Neural cell (in vitro differentiated cells): ENCODE data around the gene SULT1B1.

ENCODE experiments used
- EZH2 ChIP-seq: fragments of 200-600, 300-800 bp; shearing (Covaris generic), sonication (generic); IDR thresholded peaks from 2 replicates; pipeline ENCODE4 v1.6.1; 2014; ENCODE audit warnings: antibody characterized with exemption, low read length, borderline replicate concordance, mild to moderate bottlenecking; ENCODE audit not compliant: insufficient read depth, poor library complexity, severe bottlenecking
- TF ChIP-seq, protein P1 (sequence below): fragments of 450-650 bp; IDR thresholded peaks from 2 replicates; pipeline ENCODE4 v1.5.1; 2014; ENCODE audit warnings: antibody characterized with exemption, mild to moderate bottlenecking, moderate library complexity; ENCODE audit not compliant: poor library complexity, severe bottlenecking

DNA sequence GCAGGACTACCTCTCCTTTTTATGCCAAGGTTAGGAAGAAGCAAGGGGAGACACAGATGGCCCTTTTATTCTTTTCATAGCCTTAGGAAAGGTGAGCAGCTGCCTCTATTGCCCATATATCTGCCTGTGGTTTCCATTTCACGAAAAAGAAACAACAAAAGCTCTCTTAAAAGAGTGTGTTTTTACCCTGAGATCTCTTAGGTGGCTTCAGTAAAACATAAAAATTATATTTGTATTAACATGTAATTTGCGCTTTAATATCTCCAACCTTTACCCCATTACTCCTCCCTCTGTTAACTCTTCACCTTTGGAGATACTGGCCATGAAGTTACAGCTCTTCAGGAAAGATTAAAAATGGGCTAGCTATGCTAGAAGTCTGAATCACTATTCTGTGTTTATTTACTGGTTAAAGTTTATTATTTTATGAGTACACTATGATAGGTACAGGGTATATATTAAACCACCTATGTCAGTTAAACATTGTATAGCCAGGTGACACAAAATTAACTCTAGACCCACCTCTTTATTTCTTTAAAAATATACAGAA lies 15.0 kb upstream of the SULT1B1 start:
- TF ChIP-seq, protein P1, sequence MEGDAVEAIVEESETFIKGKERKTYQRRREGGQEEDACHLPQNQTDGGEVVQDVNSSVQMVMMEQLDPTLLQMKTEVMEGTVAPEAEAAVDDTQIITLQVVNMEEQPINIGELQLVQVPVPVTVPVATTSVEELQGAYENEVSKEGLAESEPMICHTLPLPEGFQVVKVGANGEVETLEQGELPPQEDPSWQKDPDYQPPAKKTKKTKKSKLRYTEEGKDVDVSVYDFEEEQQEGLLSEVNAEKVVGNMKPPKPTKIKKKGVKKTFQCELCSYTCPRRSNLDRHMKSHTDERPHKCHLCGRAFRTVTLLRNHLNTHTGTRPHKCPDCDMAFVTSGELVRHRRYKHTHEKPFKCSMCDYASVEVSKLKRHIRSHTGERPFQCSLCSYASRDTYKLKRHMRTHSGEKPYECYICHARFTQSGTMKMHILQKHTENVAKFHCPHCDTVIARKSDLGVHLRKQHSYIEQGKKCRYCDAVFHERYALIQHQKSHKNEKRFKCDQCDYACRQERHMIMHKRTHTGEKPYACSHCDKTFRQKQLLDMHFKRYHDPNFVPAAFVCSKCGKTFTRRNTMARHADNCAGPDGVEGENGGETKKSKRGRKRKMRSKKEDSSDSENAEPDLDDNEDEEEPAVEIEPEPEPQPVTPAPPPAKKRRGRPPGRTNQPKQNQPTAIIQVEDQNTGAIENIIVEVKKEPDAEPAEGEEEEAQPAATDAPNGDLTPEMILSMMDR = no peak
- TF ChIP-seq EZH2 = no peak
